Epithelial cell of prostate (primary cell): ENCODE results near the gene NRXN2.
"Not testable (repeated sequence)": the region's sequence is repeated elsewhere in the genome, so short reads cannot be mapped to it uniquely, and the experiment has no call there.

Experiments
- DNase-seq: peaks from one replicate; pipeline ENCODE4 v3.0.0-alpha.2; 2011; ENCODE audit warnings: low read depth, low spot score
- H3K27ac ChIP-seq: fragments of 450-650 bp; 2 replicates; pipeline ENCODE4 v1.5.1; 2017; ENCODE audit warnings: mild to moderate bottlenecking

NRXN2 gene

GRCh38 chr11:64601605-64602465 is 121.2 kb downstream of the NRXN2 start:
- no peak overlapping the region for H3K27ac ChIP-seq
- DNase-seq, result no peak

GRCh38 chr11:64600281-64600992 is 122.6 kb downstream of the NRXN2 start:
- DNase-seq, result no peak
- no peak overlapping the region for H3K27ac ChIP-seq

- H3K27ac ChIP-seq, result no peak overlapping the region
- DNase-seq, result no peak
Measured at GRCh38 chr11:64599698-64600211, 123.2 kb downstream of the NRXN2 start.

GRCh38 chr11:64598797-64599697 is 124.0 kb downstream of the NRXN2 start:
- H3K27ac ChIP-seq, result no peak overlapping the region
- no peak for DNase-seq

GRCh38 chr11:64598106-64598796 is 124.7 kb downstream of the NRXN2 start:
- no peak for DNase-seq

GRCh38 chr11:64597671-64598101 is 125.3 kb downstream of the NRXN2 start:
- no peak for DNase-seq
- no peak overlapping the region for H3K27ac ChIP-seq

More at GRCh38 chr11:64598106-64598796, 124.7 kb downstream of the NRXN2 start:
- H3K27ac ChIP-seq, result no peak overlapping the region

- not testable (repeated sequence) for H3K27ac ChIP-seq, DNase-seq
Measured at GRCh38 chr11:64595922-64596321, 127.1 kb downstream of the NRXN2 start.

GRCh38 chr11:64594159-64594939 is 128.6 kb downstream of the NRXN2 start:
- H3K27ac ChIP-seq, result no peak overlapping the region
- DNase-seq, result no peak

- no peak overlapping the region for H3K27ac ChIP-seq
- DNase-seq, result no peak
Measured at GRCh38 chr11:64593156-64594105, 129.6 kb downstream of the NRXN2 start.

- DNase-seq, result no peak
- no peak overlapping the region for H3K27ac ChIP-seq
Measured at GRCh38 chr11:64592656-64593055, 130.3 kb downstream of the NRXN2 start.

- no peak for DNase-seq
- H3K27ac ChIP-seq, result no peak overlapping the region
Measured at GRCh38 chr11:64592234-64592615, 130.8 kb downstream of the NRXN2 start.

GRCh38 chr11:64591257-64592233 is 131.5 kb downstream of the NRXN2 start:
- H3K27ac ChIP-seq, result no peak overlapping the region
- DNase-seq, result no peak

- H3K27ac ChIP-seq, result no peak within 1 kb of the TSS
- DNase-seq, result no peak
Measured at GRCh38 chr11:64590763-64591221, 132.2 kb downstream of the NRXN2 start, which contains the start of gene SLC22A12. Gene SLC22A12, plus strand, starts transcription at chr11:64591220. Its CDS starts 337 bp downstream, at chr11:64591557.

- DNase-seq, result no peak
- no peak overlapping the region for H3K27ac ChIP-seq
Measured at GRCh38 chr11:64588701-64589100, 134.3 kb downstream of the NRXN2 start.

- no peak overlapping the region for H3K27ac ChIP-seq
- no peak for DNase-seq
Measured at GRCh38 chr11:64586366-64586765, 136.6 kb downstream of the NRXN2 start.

GRCh38 chr11:64585150-64585549 is 137.8 kb downstream of the NRXN2 start:
- DNase-seq, result no peak

More at GRCh38 chr11:64585150-64585549, 137.8 kb downstream of the NRXN2 start:
- no peak overlapping the region for H3K27ac ChIP-seq
